Liver (tissue), 9 donors: ENCODE results near the gene PGLYRP2. TPM values are rescaled to one million over a fixed set of nuclear protein-coding genes. Genes with fewer than 3 reads are reported as not detected.

ENCODE experiments used
- DNase-seq: peaks from one replicate; pipeline ENCODE4 v3.0.0-alpha.2; 2017; ENCODE audit warnings: low spot score
- H3K27ac ChIP-seq, 2 donors: one replicate each; pipeline ENCODE4 v1.7.0; 2013; ENCODE audit warnings: inconsistent platforms in 2 of 2, low read length in 2 of 2, control low read depth in 1 of 2, low read depth in 1 of 2, mild to moderate bottlenecking in 1 of 2
- H3K27me3 ChIP-seq, 4 donors: one replicate each; pipeline versions ENCODE4 v1.6.1 to v1.7.0; 2013; ENCODE audit warnings: low read length in 3 of 4, inconsistent platforms in 1 of 4, mild to moderate bottlenecking in 1 of 4, moderate library complexity in 1 of 4; ENCODE audit not compliant: control insufficient read depth in 4 of 4, insufficient read depth in 4 of 4
- H3K36me3 ChIP-seq, 4 donors: one replicate each; pipeline versions ENCODE4 v1.6.1 to v1.7.0; 2013; ENCODE audit warnings: low read length in 3 of 4, mild to moderate bottlenecking in 3 of 4, low read depth in 1 of 4, moderate library complexity in 1 of 4; ENCODE audit not compliant: control insufficient read depth in 4 of 4, insufficient read depth in 3 of 4
- H3K4me1 ChIP-seq, 4 donors: one replicate each; pipeline versions ENCODE4 v1.6.1 to v1.7.0; 2013; ENCODE audit warnings: low read length in 3 of 4, mild to moderate bottlenecking in 3 of 4, moderate library complexity in 1 of 4; ENCODE audit not compliant: control insufficient read depth in 4 of 4, insufficient read depth in 4 of 4
- H3K4me3 ChIP-seq, 3 donors: one replicate each; pipeline versions ENCODE4 v1.6.1 to v1.7.0; 2013; ENCODE audit warnings: low read length in 3 of 3, control low read depth in 1 of 3, low read depth in 1 of 3, mild to moderate bottlenecking in 1 of 3
- H3K9ac ChIP-seq, 2 donors: one replicate each; pipeline ENCODE4 v1.7.0; 2013; ENCODE audit warnings: low read length in 2 of 2, mild to moderate bottlenecking in 2 of 2, moderate library complexity in 2 of 2, control low read depth in 1 of 2, low read depth in 1 of 2
- H3K9me3 ChIP-seq, 4 donors: one replicate each; pipeline versions ENCODE4 v1.6.1 to v1.7.0; 2013; ENCODE audit warnings: low read length in 3 of 4; ENCODE audit not compliant: control insufficient read depth in 4 of 4
- HNF4G ChIP-seq: IDR thresholded peaks from 2 replicates; pipeline ENCODE4 v1.6.1; 2016; ENCODE audit warnings: antibody characterized with exemption
- JUND ChIP-seq, 2 donors: IDR thresholded peaks; 2 replicates each; pipeline ENCODE4 v1.6.1; 2016; ENCODE audit warnings: antibody characterized with exemption in 2 of 2
- NR2F2 ChIP-seq: IDR thresholded peaks from 2 replicates; pipeline ENCODE4 v1.6.1; 2016; ENCODE audit warnings: antibody characterized with exemption
- RXRA ChIP-seq, 2 donors: IDR thresholded peaks; 2 replicates each; pipeline ENCODE4 v1.6.1; 2017 to 2018; ENCODE audit warnings: antibody characterized with exemption in 2 of 2, mild to moderate bottlenecking in 1 of 2
- SP1 ChIP-seq: IDR thresholded peaks from 2 replicates; pipeline ENCODE4 v1.6.1; 2018; ENCODE audit warnings: antibody characterized with exemption, mild to moderate bottlenecking
- WGBS: extraction: QIAGEN DNeasy Blood & Tissue Kit; methylation state at CpG from one replicate; pipeline ENCODE4 v1.1.7; 2013; 5-methylcytosine and 5-hydroxymethylcytosine counted together
- polyA plus RNA-seq, 2 donors: library from polyadenylated mRNA; stranded (reverse) in 1 of 2; unstranded in 1 of 2; fragments of 200-250 nt in 1 of 2; fragments of >200 nt in 1 of 2; fragmentation: Nextera tagmentation in 1 of 2; extraction: Ambion mirVana in 1 of 2; gene quantifications; one replicate each; pipeline versions ENCODE4 v1.2.1 to v1.2.3, GENCODE V29; 2013 to 2015
- total RNA-seq, 2 donors: library from RNA; depleted of rRNA; stranded (reverse); fragments of >200 nt; gene quantifications; one replicate each; pipeline ENCODE4 v1.2.3, GENCODE V29; 2014
- TF ChIP-seq, protein P1 (sequence below): fragments of 150-350 bp; IDR thresholded peaks from 2 replicates; pipeline ENCODE4 v1.5.1; 2017; ENCODE audit warnings: improper control_type of control experiment, low read depth, low read length; ENCODE audit not compliant: missing input control
- TF ChIP-seq, protein P2 (sequence below): IDR thresholded peaks from 2 replicates; pipeline ENCODE4 v1.6.1; 2016; ENCODE audit warnings: antibody characterized with exemption
- TF ChIP-seq, protein P3 (sequence below): IDR thresholded peaks from 2 replicates; pipeline ENCODE4 v1.6.1; 2016; ENCODE audit warnings: antibody characterized with exemption
- TF ChIP-seq, protein P4 (sequence below): IDR thresholded peaks from 2 replicates; pipeline ENCODE4 v1.6.1; 2016; ENCODE audit warnings: antibody characterized with exemption, mild to moderate bottlenecking
- donor health status: healthy.
- donor health status: healthy.
- donor health status: healthy.
- donor health status: healthy.
- donor health status: healthy.

PGLYRP2 gene
- total and polyA plus RNA-seq, 4 donors = 9.9 to 134 (median 92.4) TPM

- DNase-seq = no peak
- Histone ChIP-seq H3K9ac (no peak overlapping the region), H3K4me3 (peak overlapping the region in 1 of 3 donors; percentile 31), H3K9me3 (no peaks in the 10 kb centered on the region), H3K27me3 (no peaks in the 10 kb centered on the region), H3K27ac (no peak overlapping the region), H3K36me3 (no peaks in the 10 kb centered on the region), H3K4me1 (peaks cover 12 to 35% (median 19%) of the 10 kb centered on the region in 4 donors)
- 28% methylated on average over 54 of the region's 54 CpGs for WGBS
- TF ChIP-seq NR2F2 (no peak), HNF4G (no peak), JUND (IDR thresholded peaks at IDR 0.05) (no peak), RXRA (IDR thresholded peaks at IDR 0.05) (no peak), SP1 (no peak)
- TF ChIP-seq, protein P1, sequence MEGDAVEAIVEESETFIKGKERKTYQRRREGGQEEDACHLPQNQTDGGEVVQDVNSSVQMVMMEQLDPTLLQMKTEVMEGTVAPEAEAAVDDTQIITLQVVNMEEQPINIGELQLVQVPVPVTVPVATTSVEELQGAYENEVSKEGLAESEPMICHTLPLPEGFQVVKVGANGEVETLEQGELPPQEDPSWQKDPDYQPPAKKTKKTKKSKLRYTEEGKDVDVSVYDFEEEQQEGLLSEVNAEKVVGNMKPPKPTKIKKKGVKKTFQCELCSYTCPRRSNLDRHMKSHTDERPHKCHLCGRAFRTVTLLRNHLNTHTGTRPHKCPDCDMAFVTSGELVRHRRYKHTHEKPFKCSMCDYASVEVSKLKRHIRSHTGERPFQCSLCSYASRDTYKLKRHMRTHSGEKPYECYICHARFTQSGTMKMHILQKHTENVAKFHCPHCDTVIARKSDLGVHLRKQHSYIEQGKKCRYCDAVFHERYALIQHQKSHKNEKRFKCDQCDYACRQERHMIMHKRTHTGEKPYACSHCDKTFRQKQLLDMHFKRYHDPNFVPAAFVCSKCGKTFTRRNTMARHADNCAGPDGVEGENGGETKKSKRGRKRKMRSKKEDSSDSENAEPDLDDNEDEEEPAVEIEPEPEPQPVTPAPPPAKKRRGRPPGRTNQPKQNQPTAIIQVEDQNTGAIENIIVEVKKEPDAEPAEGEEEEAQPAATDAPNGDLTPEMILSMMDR = no peak
- TF ChIP-seq, protein P2, sequence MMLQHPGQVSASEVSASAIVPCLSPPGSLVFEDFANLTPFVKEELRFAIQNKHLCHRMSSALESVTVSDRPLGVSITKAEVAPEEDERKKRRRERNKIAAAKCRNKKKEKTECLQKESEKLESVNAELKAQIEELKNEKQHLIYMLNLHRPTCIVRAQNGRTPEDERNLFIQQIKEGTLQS = no peak
- TF ChIP-seq, protein P3, sequence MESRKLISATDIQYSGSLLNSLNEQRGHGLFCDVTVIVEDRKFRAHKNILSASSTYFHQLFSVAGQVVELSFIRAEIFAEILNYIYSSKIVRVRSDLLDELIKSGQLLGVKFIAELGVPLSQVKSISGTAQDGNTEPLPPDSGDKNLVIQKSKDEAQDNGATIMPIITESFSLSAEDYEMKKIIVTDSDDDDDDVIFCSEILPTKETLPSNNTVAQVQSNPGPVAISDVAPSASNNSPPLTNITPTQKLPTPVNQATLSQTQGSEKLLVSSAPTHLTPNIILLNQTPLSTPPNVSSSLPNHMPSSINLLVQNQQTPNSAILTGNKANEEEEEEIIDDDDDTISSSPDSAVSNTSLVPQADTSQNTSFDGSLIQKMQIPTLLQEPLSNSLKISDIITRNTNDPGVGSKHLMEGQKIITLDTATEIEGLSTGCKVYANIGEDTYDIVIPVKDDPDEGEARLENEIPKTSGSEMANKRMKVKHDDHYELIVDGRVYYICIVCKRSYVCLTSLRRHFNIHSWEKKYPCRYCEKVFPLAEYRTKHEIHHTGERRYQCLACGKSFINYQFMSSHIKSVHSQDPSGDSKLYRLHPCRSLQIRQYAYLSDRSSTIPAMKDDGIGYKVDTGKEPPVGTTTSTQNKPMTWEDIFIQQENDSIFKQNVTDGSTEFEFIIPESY = no peak
Observed at GRCh38 chr19:15457701-15458484, 21.4 kb downstream of the PGLYRP2 start.

DNA sequence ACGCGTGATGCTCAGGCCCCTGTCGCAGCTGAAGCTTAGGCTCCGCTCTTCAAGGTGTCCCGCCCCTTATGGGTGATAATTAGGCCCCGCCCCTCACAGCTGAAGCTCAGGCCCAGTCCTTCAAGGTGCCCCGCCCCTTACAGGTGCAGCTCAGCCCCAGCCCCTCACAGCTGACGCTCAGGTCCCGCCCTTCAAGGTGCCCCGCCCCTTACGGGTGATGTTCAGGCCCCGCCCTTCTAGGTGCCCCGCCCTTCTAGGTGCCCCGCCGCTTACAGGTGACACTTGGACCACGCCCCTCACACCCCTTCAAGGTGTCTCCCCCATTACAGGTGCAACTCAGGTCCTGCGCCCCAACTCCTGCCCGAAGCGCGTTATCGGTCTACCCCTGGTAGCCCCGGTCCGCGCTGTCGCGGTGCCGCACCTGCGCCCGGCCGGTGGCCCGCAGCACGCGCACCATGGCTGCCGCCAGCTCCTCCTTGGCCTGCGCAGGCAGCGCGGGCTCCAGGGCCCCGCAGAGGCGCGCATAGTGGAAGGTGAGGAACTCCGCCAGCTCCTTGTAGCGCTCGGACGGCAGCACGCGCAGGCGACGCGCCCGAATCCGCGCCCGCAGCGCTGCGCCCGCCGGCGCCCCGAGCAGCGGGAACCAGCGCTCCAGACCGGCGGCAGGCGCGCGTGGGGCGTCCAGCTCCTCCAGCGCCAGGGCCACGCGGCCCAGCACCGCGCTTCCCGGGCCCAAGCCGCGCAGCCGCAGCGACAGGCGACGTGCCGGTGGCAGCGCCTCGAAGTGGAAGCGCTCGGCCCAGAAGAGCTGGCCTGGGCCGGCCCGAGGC, 22.2 kb downstream of the PGLYRP2 start:
- 20% methylated on average over 86 of the region's 86 CpGs for WGBS
- Histone ChIP-seq H3K9me3 (no peaks in the 10 kb centered on the region), H3K4me3 (peak overlapping the region in 1 of 3 donors; percentile 31), H3K9ac (no peak overlapping the region), H3K36me3 (no peaks in the 10 kb centered on the region), H3K4me1 (peaks cover 12 to 39% (median 23%) of the 10 kb centered on the region in 4 donors), H3K27ac (no peak overlapping the region), H3K27me3 (no peaks in the 10 kb centered on the region)
- TF ChIP-seq HNF4G (no peak), RXRA (IDR thresholded peaks at IDR 0.05) (no peak)
- TF ChIP-seq, protein P4, sequence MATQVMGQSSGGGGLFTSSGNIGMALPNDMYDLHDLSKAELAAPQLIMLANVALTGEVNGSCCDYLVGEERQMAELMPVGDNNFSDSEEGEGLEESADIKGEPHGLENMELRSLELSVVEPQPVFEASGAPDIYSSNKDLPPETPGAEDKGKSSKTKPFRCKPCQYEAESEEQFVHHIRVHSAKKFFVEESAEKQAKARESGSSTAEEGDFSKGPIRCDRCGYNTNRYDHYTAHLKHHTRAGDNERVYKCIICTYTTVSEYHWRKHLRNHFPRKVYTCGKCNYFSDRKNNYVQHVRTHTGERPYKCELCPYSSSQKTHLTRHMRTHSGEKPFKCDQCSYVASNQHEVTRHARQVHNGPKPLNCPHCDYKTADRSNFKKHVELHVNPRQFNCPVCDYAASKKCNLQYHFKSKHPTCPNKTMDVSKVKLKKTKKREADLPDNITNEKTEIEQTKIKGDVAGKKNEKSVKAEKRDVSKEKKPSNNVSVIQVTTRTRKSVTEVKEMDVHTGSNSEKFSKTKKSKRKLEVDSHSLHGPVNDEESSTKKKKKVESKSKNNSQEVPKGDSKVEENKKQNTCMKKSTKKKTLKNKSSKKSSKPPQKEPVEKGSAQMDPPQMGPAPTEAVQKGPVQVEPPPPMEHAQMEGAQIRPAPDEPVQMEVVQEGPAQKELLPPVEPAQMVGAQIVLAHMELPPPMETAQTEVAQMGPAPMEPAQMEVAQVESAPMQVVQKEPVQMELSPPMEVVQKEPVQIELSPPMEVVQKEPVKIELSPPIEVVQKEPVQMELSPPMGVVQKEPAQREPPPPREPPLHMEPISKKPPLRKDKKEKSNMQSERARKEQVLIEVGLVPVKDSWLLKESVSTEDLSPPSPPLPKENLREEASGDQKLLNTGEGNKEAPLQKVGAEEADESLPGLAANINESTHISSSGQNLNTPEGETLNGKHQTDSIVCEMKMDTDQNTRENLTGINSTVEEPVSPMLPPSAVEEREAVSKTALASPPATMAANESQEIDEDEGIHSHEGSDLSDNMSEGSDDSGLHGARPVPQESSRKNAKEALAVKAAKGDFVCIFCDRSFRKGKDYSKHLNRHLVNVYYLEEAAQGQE = no peak
- DNase-seq = no peak
